ENCODE data around the gene TEKTIP1. TPM values are rescaled to one million over a fixed set of nuclear protein-coding genes. Genes with fewer than 3 reads are reported as not detected.

The TEKTIP1 gene
- polyA plus RNA-seq, 1 donor from 2014 or later = not detected

- Histone ChIP-seq H3K9ac (ENCODE audit: low read length) (no peak overlapping the region), H3K79me2 (replicated peaks; ENCODE audit: insufficient read depth, low read length) (no peaks in the 10 kb centered on the region), H3K4me3 (ENCODE audit: low read length) (no peak overlapping the region), H2AFZ (ENCODE audit: low read depth, low read length) (no peak overlapping the region), H3K36me3 (ENCODE audit: insufficient read depth, low read length) (peaks cover 4% of the 10 kb centered on the region), H3K27ac (ENCODE audit: low read length) (no peak overlapping the region), H4K20me1 (ENCODE audit: insufficient read depth) (no peaks in the 10 kb centered on the region), H3F3A (ENCODE audit: insufficient read depth, low read length, poor library complexity, severe bottlenecking) (no peaks in the 10 kb centered on the region), H3K4me2 (ENCODE audit: low read length) (no peak overlapping the region), H3K27me3 (ENCODE audit: insufficient read depth, low read depth, low read length) (no peaks in the 10 kb centered on the region), H3K9me2 (ENCODE audit: insufficient read depth, low read length) (no peaks in the 10 kb centered on the region), H3K9me3 (ENCODE audit: low read length) (no peaks in the 10 kb centered on the region)
- no peak for TF ChIP-seq TAF1 (IDR thresholded peaks at IDR 0.05; ENCODE audit: low read depth)
- TF ChIP-seq RAD21 (conservative IDR thresholded peaks at IDR 0.05) = no peak
- no peak for TF ChIP-seq SMC3 (conservative IDR thresholded peaks at IDR 0.05; ENCODE audit: poor library complexity)
- TF ChIP-seq POLR2AphosphoS5 (IDR thresholded peaks at IDR 0.05) = no peak
- no peak for TF ChIP-seq EP300 (conservative IDR thresholded peaks at IDR 0.05; ENCODE audit: poor library complexity, severe bottlenecking)
- TF ChIP-seq, protein P1, sequence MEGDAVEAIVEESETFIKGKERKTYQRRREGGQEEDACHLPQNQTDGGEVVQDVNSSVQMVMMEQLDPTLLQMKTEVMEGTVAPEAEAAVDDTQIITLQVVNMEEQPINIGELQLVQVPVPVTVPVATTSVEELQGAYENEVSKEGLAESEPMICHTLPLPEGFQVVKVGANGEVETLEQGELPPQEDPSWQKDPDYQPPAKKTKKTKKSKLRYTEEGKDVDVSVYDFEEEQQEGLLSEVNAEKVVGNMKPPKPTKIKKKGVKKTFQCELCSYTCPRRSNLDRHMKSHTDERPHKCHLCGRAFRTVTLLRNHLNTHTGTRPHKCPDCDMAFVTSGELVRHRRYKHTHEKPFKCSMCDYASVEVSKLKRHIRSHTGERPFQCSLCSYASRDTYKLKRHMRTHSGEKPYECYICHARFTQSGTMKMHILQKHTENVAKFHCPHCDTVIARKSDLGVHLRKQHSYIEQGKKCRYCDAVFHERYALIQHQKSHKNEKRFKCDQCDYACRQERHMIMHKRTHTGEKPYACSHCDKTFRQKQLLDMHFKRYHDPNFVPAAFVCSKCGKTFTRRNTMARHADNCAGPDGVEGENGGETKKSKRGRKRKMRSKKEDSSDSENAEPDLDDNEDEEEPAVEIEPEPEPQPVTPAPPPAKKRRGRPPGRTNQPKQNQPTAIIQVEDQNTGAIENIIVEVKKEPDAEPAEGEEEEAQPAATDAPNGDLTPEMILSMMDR (IDR thresholded peaks at IDR 0.05; ENCODE audit: poor library complexity, severe bottlenecking) = no peak
- no peak for TF ChIP-seq MXI1 (conservative IDR thresholded peaks at IDR 0.05; ENCODE audit: poor library complexity, severe bottlenecking)
- TF ChIP-seq EZH2 (IDR thresholded peaks at IDR 0.05; ENCODE audit: borderline replicate concordance, insufficient read depth, low read length, poor library complexity, severe bottlenecking) = no peak
- TF ChIP-seq, protein P2, sequence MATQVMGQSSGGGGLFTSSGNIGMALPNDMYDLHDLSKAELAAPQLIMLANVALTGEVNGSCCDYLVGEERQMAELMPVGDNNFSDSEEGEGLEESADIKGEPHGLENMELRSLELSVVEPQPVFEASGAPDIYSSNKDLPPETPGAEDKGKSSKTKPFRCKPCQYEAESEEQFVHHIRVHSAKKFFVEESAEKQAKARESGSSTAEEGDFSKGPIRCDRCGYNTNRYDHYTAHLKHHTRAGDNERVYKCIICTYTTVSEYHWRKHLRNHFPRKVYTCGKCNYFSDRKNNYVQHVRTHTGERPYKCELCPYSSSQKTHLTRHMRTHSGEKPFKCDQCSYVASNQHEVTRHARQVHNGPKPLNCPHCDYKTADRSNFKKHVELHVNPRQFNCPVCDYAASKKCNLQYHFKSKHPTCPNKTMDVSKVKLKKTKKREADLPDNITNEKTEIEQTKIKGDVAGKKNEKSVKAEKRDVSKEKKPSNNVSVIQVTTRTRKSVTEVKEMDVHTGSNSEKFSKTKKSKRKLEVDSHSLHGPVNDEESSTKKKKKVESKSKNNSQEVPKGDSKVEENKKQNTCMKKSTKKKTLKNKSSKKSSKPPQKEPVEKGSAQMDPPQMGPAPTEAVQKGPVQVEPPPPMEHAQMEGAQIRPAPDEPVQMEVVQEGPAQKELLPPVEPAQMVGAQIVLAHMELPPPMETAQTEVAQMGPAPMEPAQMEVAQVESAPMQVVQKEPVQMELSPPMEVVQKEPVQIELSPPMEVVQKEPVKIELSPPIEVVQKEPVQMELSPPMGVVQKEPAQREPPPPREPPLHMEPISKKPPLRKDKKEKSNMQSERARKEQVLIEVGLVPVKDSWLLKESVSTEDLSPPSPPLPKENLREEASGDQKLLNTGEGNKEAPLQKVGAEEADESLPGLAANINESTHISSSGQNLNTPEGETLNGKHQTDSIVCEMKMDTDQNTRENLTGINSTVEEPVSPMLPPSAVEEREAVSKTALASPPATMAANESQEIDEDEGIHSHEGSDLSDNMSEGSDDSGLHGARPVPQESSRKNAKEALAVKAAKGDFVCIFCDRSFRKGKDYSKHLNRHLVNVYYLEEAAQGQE (IDR thresholded peaks at IDR 0.05; ENCODE audit: borderline replicate concordance) = no peak
These were observed 8.6 kb upstream of the TEKTIP1 start for GRCh38 chr19:3530389-3530788.

- no peaks in the 10 kb centered on the region for H3K9me3 ChIP-seq (ENCODE audit: low read length)
- no peak overlapping the region for H3K4me3 ChIP-seq (ENCODE audit: low read length)
- no peaks in the 10 kb centered on the region for H3K9me2 ChIP-seq (ENCODE audit: insufficient read depth, low read length)
- no peak overlapping the region for H3K27ac ChIP-seq (ENCODE audit: low read length)
- no peaks in the 10 kb centered on the region for H4K20me1 ChIP-seq (ENCODE audit: insufficient read depth)
- no peaks in the 10 kb centered on the region for H3K79me2 ChIP-seq (replicated peaks; ENCODE audit: insufficient read depth, low read length)
- no peaks in the 10 kb centered on the region for H3K36me3 ChIP-seq (ENCODE audit: insufficient read depth, low read length)
- no peaks in the 10 kb centered on the region for H3K27me3 ChIP-seq (ENCODE audit: insufficient read depth, low read depth, low read length)
- H3K9ac ChIP-seq (ENCODE audit: low read length) = no peak overlapping the region
- TF ChIP-seq EP300 (conservative IDR thresholded peaks at IDR 0.05; ENCODE audit: poor library complexity, severe bottlenecking) (no peak), POLR2AphosphoS5 (IDR thresholded peaks at IDR 0.05) (no peak), TAF1 (IDR thresholded peaks at IDR 0.05; ENCODE audit: low read depth) (no peak), RAD21 (conservative IDR thresholded peaks at IDR 0.05) (no peak), SMC3 (conservative IDR thresholded peaks at IDR 0.05; ENCODE audit: poor library complexity) (no peak), EZH2 (IDR thresholded peaks at IDR 0.05; ENCODE audit: borderline replicate concordance, insufficient read depth, low read length, poor library complexity, severe bottlenecking) (no peak), MXI1 (conservative IDR thresholded peaks at IDR 0.05; ENCODE audit: poor library complexity, severe bottlenecking) (no peak)
- TF ChIP-seq, protein P2 (IDR thresholded peaks at IDR 0.05; ENCODE audit: borderline replicate concordance) = no peak
- TF ChIP-seq, protein P1 (IDR thresholded peaks at IDR 0.05; ENCODE audit: poor library complexity, severe bottlenecking) = no peak
- no peak overlapping the region for H3K4me2 ChIP-seq (ENCODE audit: low read length)
- H3F3A ChIP-seq (ENCODE audit: insufficient read depth, low read length, poor library complexity, severe bottlenecking) = no peaks in the 10 kb centered on the region
- no peak overlapping the region for H2AFZ ChIP-seq (ENCODE audit: low read depth, low read length)
These were observed 7.3 kb upstream of the TEKTIP1 start for GRCh38 chr19:3531716-3532115.

Data from neural cell (in vitro differentiated cells).